Thyroid gland (tissue), 4 donors: ENCODE data around the gene SPATC1L. TPM values are rescaled to one million over a fixed set of nuclear protein-coding genes. Genes with fewer than 3 reads are reported as not detected.

ENCODE experiments used
- DNase-seq, 2 donors: peaks; one replicate each; pipeline ENCODE4 v3.0.0-alpha.2; 2019
- H3K27ac ChIP-seq, 3 donors: fragments of 200-600 bp; sonication (generic); 1 replicate in 2 of 3; 2 replicates in 1 of 3; pipeline ENCODE4 v1.5.1; 2016 to 2019; ENCODE audit warnings: mild to moderate bottlenecking in 1 of 3, moderate library complexity in 1 of 3
- H3K27me3 ChIP-seq: fragments of 200-600 bp; sonication (generic); one replicate; pipeline ENCODE4 v1.5.1; 2019
- H3K36me3 ChIP-seq, 2 donors: fragments of 200-600 bp; sonication (generic); one replicate each; pipeline ENCODE4 v1.5.1; 2016 to 2019
- H3K4me1 ChIP-seq, 2 donors: fragments of 200-600 bp; sonication (generic); one replicate each; pipeline ENCODE4 v1.5.1; 2017 to 2019
- H3K4me3 ChIP-seq, 3 donors: fragments of 200-600 bp; sonication (generic); replicated peaks in 1 of 3; 1 replicate in 2 of 3; 2 replicates in 1 of 3; pipeline ENCODE4 v1.5.1; 2016; ENCODE audit warnings: mild to moderate bottlenecking in 1 of 3
- H3K9me3 ChIP-seq: fragments of 200-600 bp; sonication (generic); one replicate; pipeline ENCODE4 v1.5.1; 2017
- POLR2A ChIP-seq, 2 donors: fragments of 450-650 bp; IDR thresholded peaks; one replicate each; pipeline ENCODE4 v1.6.1; 2017; ENCODE audit warnings: antibody characterized with exemption in 2 of 2, mild to moderate bottlenecking in 2 of 2, moderate library complexity in 1 of 2
- WGBS, 2 donors: methylation state at CpG; one replicate each; pipeline ENCODE4 v1.1.5; 2017; 5-methylcytosine and 5-hydroxymethylcytosine counted together
- intact Hi-C: fragments of 100-400 bp; cut with DNase I; formaldehyde crosslinking; loops from one replicate; pipeline ENCODE4 v1.15.1; 2023
- total RNA-seq, 4 donors: library from RNA; depleted of rRNA; stranded (reverse); fragments of >200 nt; gene quantifications; one replicate each; pipeline ENCODE4 v1.2.3, GENCODE V29; 2016
- TF ChIP-seq, protein P1 (sequence below), 6 experiments: fragments of 200-600 bp in 3 of 6; fragments of 450-650 bp in 3 of 6; sonication (generic) in 3 of 6; IDR thresholded peaks; one replicate each; pipeline ENCODE4 v1.5.1; 2016 to 2019; ENCODE audit warnings: antibody characterized with exemption in 6 of 6, mild to moderate bottlenecking in 2 of 6, inconsistent platforms in 1 of 6, moderate library complexity in 1 of 6

SPATC1L gene
- total RNA-seq, 4 donors from 2014 or later = 3.5 to 9.0 (median 5.8) TPM

- 75 to 88% methylated on average over 8 of the region's 8 CpGs for WGBS, 2 donors
- Histone ChIP-seq H3K4me1 (no peaks in the 10 kb centered on the region), H3K9me3 (no peaks in the 10 kb centered on the region), H3K4me3 (no peak overlapping the region), H3K27me3 (no peaks in the 10 kb centered on the region), H3K36me3 (no peaks in the 10 kb centered on the region), H3K27ac (no peak overlapping the region)
- intact Hi-C loops = no loop called here
- DNase-seq = no peak
- no peak for TF ChIP-seq POLR2A (IDR thresholded peaks at IDR 0.05)
- TF ChIP-seq, protein P1, sequence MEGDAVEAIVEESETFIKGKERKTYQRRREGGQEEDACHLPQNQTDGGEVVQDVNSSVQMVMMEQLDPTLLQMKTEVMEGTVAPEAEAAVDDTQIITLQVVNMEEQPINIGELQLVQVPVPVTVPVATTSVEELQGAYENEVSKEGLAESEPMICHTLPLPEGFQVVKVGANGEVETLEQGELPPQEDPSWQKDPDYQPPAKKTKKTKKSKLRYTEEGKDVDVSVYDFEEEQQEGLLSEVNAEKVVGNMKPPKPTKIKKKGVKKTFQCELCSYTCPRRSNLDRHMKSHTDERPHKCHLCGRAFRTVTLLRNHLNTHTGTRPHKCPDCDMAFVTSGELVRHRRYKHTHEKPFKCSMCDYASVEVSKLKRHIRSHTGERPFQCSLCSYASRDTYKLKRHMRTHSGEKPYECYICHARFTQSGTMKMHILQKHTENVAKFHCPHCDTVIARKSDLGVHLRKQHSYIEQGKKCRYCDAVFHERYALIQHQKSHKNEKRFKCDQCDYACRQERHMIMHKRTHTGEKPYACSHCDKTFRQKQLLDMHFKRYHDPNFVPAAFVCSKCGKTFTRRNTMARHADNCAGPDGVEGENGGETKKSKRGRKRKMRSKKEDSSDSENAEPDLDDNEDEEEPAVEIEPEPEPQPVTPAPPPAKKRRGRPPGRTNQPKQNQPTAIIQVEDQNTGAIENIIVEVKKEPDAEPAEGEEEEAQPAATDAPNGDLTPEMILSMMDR (IDR thresholded peaks at IDR 0.05) = no peak
These were observed 15.4 kb downstream of the SPATC1L start for GRCh38 chr21:46168659-46169386.

DNA sequence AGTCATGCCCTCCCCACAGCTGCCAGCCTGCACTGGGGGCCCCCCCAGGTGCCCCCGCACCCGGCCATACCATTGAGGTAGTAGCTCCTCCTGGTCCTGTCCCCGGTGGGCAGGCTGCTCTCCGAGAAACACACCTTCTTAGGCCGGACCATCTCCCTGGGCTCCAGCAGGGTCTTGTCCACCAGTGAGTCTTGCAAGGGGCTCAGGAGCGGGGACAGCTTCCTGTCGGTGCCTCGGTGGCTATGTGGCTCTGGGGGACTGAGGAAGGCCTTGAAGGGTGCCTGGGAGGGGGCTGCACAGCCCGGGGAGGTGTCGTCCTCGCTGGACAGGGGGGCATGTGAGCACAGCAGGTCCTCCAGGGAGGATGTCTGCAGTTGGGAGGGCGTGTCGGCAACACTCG lies 16.0 kb downstream of the SPATC1L start:
- Histone ChIP-seq H3K4me3 (no peak overlapping the region), H3K9me3 (no peaks in the 10 kb centered on the region), H3K36me3 (no peaks in the 10 kb centered on the region), H3K4me1 (no peaks in the 10 kb centered on the region), H3K27ac (no peak overlapping the region), H3K27me3 (no peaks in the 10 kb centered on the region)
- WGBS, 2 donors = 84 to 91% methylated on average over 6 to 10 of the region's 14 CpGs
- no peak for DNase-seq
- intact Hi-C loops = no loop called here
- TF ChIP-seq, protein P1 (IDR thresholded peaks at IDR 0.05) = no peak
- no peak for TF ChIP-seq POLR2A (IDR thresholded peaks at IDR 0.05)

DNA sequence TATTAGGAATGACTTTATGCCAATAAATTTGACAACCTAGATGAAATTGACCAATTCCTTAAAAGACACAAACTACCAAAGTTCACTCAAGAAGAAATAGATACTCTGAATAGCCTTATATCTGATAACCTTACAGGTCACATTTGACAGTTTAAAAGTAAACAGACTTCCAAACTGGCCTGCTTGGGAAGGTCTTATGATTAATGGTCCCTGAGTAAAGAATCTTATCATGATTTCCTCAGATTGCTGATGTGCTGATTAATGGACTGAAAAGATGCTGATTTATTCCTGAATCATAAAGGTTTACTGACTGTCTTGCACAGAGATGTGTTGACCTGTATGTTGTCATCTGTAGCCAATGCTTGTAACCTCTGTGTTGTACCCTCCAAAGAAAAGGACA lies 19.2 kb downstream of the SPATC1L start:
- H3K9me3 ChIP-seq = no peaks in the 10 kb centered on the region
- H3K4me3 ChIP-seq = no peak overlapping the region
- no peak for DNase-seq
- H3K36me3 ChIP-seq = no peaks in the 10 kb centered on the region
- TF ChIP-seq, protein P1 (IDR thresholded peaks at IDR 0.05) = no peak
- TF ChIP-seq POLR2A (IDR thresholded peaks at IDR 0.05) = no peak
- H3K27me3 ChIP-seq = no peaks in the 10 kb centered on the region
- no peaks in the 10 kb centered on the region for H3K4me1 ChIP-seq
- no peak overlapping the region for H3K27ac ChIP-seq
- intact Hi-C loops = no loop called here

DNA sequence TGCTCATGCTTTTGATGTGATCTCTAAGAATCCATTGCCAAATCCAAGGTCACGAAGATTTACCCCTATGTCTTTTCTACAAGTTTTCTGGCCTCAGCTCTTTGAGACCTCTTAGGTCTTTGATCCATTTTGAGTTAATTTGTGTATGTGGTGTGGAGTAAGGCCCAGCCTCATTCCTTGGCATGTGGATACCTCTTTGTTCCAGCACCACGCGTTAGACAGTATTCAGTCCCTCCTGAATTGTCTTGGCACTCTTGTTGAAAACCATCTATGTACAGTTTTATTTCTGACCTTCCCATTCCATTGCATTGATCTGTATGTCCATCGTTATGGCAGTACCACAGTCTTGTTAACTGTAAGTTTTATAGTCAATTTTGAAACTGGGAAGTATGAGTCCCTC lies 20.9 kb downstream of the SPATC1L start:
- Histone ChIP-seq H3K36me3 (no peaks in the 10 kb centered on the region), H3K9me3 (no peaks in the 10 kb centered on the region), H3K27me3 (no peaks in the 10 kb centered on the region), H3K4me3 (no peak overlapping the region), H3K27ac (no peak overlapping the region), H3K4me1 (no peaks in the 10 kb centered on the region)
- intact Hi-C loops = no loop called here
- WGBS, 2 donors = 78 to 82% methylated on average over 4 of the region's 4 CpGs
- DNase-seq = no peak
- TF ChIP-seq POLR2A (IDR thresholded peaks at IDR 0.05) = no peak
- TF ChIP-seq, protein P1 (IDR thresholded peaks at IDR 0.05) = no peak

GRCh38 chr21:46161633-46162592 lies 22.3 kb downstream of the SPATC1L start:
- Histone ChIP-seq H3K27ac (no peak overlapping the region), H3K4me3 (no peak overlapping the region), H3K4me1 (no peaks in the 10 kb centered on the region), H3K9me3 (no peaks in the 10 kb centered on the region), H3K27me3 (no peaks in the 10 kb centered on the region), H3K36me3 (no peaks in the 10 kb centered on the region)
- 57 to 93% methylated on average over 34 to 44 of the region's 72 CpGs for WGBS, 2 donors
- intact Hi-C loops = no loop called here
- no peak for DNase-seq
- TF ChIP-seq POLR2A (IDR thresholded peaks at IDR 0.05) = no peak
- TF ChIP-seq, protein P1 (IDR thresholded peaks at IDR 0.05) = no peak
